Measurements from ENCODE around the gene SPATA33. TPM values are rescaled to one million over a fixed set of nuclear protein-coding genes. Genes with fewer than 3 reads are reported as not detected.

The SPATA33 gene
- total RNA-seq, 4 donors from 2014 or later, result 2.6 to 12.2 (median 5.8) TPM; not detected in 1

DNA sequence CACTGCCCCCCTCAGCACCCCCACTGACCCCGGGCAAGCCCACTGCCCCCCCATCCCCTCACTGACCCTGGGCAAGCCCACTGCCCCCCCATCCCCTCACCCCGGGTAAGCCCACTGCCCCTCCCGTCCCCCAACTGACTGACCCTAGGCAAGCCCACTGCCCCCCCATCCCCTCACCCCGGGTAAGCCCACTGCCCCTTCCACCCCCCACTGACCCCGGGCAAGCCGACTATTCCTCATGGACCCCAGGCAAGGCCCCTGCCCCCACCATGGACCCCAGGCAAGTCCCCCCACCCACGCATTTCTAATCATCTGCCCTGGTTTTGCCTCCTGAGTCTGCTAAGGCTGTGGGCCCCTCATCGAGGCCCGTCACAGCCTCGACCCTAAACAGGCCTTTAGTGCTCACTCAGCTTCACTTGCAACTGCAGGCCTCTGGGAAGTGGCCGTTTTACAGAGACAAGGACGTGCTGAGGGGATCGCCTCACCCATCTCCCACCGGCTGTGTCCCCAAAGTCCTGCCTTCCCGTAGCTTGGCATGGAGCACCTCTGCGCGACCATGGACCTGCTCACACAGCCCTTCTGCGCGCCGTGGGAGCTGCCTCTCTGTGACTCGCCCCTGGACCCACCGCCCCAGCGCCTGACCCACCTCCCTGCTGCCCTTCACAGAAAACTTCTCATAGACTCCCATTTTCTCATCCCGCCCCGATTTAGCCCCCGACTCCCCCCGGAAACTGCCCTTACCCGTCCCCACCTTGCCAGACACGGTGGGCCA lies 59.5 kb downstream of the SPATA33 start:
- no peaks in the 10 kb centered on the region for H3K27me3 ChIP-seq
- no peaks in the 10 kb centered on the region for H3K36me3 ChIP-seq
- no peak overlapping the region for H3K27ac ChIP-seq
- intact Hi-C loops (cut with DNase I; ENCODE audit: low total_unique reads), result no loop called here
- peaks cover 0 to under 1% of the 10 kb centered on the region in 2 donors for H3K4me1 ChIP-seq
- H3K4me3 ChIP-seq, result no peak overlapping the region
- no peak for DNase-seq
- no peaks in the 10 kb centered on the region for H3K9me3 ChIP-seq
- no peak for TF ChIP-seq POLR2A (IDR thresholded peaks at IDR 0.05)
- TF ChIP-seq, protein P1, sequence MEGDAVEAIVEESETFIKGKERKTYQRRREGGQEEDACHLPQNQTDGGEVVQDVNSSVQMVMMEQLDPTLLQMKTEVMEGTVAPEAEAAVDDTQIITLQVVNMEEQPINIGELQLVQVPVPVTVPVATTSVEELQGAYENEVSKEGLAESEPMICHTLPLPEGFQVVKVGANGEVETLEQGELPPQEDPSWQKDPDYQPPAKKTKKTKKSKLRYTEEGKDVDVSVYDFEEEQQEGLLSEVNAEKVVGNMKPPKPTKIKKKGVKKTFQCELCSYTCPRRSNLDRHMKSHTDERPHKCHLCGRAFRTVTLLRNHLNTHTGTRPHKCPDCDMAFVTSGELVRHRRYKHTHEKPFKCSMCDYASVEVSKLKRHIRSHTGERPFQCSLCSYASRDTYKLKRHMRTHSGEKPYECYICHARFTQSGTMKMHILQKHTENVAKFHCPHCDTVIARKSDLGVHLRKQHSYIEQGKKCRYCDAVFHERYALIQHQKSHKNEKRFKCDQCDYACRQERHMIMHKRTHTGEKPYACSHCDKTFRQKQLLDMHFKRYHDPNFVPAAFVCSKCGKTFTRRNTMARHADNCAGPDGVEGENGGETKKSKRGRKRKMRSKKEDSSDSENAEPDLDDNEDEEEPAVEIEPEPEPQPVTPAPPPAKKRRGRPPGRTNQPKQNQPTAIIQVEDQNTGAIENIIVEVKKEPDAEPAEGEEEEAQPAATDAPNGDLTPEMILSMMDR (IDR thresholded peaks at IDR 0.05), result no peak

DNA sequence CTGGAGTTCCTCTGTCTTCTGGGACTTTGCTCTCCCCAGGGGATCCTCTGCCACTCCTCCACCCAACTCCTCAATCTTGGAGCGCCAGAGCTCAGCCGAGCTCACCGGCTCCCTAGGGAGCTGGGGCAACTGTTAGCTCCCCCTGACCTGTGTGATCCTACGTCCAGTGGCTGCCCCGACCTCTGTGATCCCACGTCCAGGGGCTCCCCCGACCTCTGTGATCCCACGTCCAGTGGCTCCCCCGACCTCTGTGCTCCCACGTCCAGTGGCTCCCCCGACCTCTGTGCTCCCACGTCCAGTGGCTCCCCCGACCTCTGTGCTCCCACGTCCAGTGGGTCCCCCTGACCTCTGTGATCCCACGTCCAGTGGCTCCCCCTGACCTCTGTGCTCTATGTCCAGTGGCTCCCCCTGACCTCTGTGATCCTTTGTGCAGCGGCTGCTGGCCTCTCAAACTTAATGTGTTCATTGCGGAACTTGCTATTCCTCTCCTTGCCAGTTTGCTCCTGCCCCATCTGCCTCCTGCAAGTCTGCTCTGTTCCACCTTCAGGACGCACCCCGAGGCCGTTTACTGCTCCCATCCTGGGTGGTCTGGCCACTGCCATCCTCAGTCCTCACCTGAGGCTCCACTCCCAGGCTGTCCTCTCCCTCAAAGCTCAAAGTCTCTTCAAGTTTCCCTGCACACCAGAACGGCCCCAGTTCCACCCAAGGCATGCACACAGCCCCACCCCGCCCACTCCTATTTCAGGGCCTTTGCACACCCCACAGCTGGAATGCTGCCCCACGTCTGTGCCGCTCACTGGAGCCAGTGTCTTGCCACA lies 60.3 kb downstream of the SPATA33 start:
- no peak overlapping the region for H3K4me3 ChIP-seq
- H3K36me3 ChIP-seq, result no peaks in the 10 kb centered on the region
- DNase-seq, result no peak
- intact Hi-C loops (cut with DNase I; ENCODE audit: low total_unique reads), result no loop called here
- no peaks in the 10 kb centered on the region for H3K9me3 ChIP-seq
- H3K27me3 ChIP-seq, result no peaks in the 10 kb centered on the region
- peaks cover 0 to 6% of the 10 kb centered on the region in 2 donors for H3K4me1 ChIP-seq
- TF ChIP-seq POLR2A (IDR thresholded peaks at IDR 0.05), result no peak
- no peak overlapping the region for H3K27ac ChIP-seq

Other genes starting within 250 kb of the SPATA33 start
- 100 to 1,000 TPM in 1 of 4 donors, 10 to 100 TPM in 3; 20.5 to 182 (median 45.5) TPM for gene ANKRD11, start 167.3 kb upstream of the SPATA33 start, total RNA-seq
- gene SPG7, start 149.4 kb upstream of the SPATA33 start, total RNA-seq, result 100 to 1,000 TPM in 3 of 4 donors, 10 to 100 TPM in 1; 66.6 to 208 (median 144) TPM
- over 10,000 TPM in 1 of 4 donors, 1,000 to 10,000 TPM in 3; 2,633 to 11,472 (median 5,632) TPM for gene RPL13, start 97.2 kb upstream of the SPATA33 start, total RNA-seq
- under 1 TPM in 2 of 4 donors, not detected in 2; 0.14 to 0.85 TPM for gene CPNE7, start 82.1 kb upstream of the SPATA33 start, total RNA-seq
- 1 to 10 TPM in 2 of 4 donors, not detected in 2; 1.0 to 5.5 TPM for gene DPEP1, start 44.2 kb upstream of the SPATA33 start, total RNA-seq
- 10 to 100 TPM; 26.9 to 84.3 (median 58.7) TPM for gene CHMP1A, start 128 bp upstream of the SPATA33 start, total RNA-seq
- gene CDK10, start 28.9 kb downstream of the SPATA33 start, total RNA-seq, result 10 to 100 TPM; 13.8 to 90.7 (median 62.5) TPM
- 10 to 100 TPM in 2 of 4 donors, 1 to 10 TPM in 2; 1.2 to 18.7 (median 7.2) TPM for gene SPATA2L, start 43.9 kb downstream of the SPATA33 start, total RNA-seq
- gene VPS9D1, start 63.1 kb downstream of the SPATA33 start, total RNA-seq, result 10 to 100 TPM in 2 of 4 donors, 1 to 10 TPM in 1, under 1 TPM in 1; 0.26 to 20.6 (median 8.7) TPM
- gene ZNF276, start 63.7 kb downstream of the SPATA33 start, total RNA-seq, result 10 to 100 TPM in 2 of 4 donors, 1 to 10 TPM in 2; 6.4 to 41.5 (median 20.8) TPM
- gene FANCA, start 158.8 kb downstream of the SPATA33 start, total RNA-seq, result 10 to 100 TPM in 1 of 4 donors, 1 to 10 TPM in 1, under 1 TPM in 1, not detected in 1; 0.26 to 27.4 (median 2.4) TPM
- gene SPIRE2, start 170.6 kb downstream of the SPATA33 start, total RNA-seq, result 1 to 10 TPM; 1.2 to 7.5 (median 3.3) TPM
- gene TCF25, start 215.8 kb downstream of the SPATA33 start, total RNA-seq, result 100 to 1,000 TPM in 2 of 4 donors, 10 to 100 TPM in 2; 60.3 to 221 (median 126) TPM

All from uterus (tissue), 4 donors.